ENCODE results near the gene ZNF335. TPM values are rescaled to one million over a fixed set of nuclear protein-coding genes. Genes with fewer than 3 reads are reported as not detected.
"Not testable (repeated sequence)": the region's sequence is repeated elsewhere in the genome, so short reads cannot be mapped to it uniquely, and the experiment has no call there.

ZNF335 gene
- total RNA-seq, 1 donor from 2014 or later = 12.2 TPM

GRCh38 chr20:45910670-45911485 lies 61.1 kb downstream of the ZNF335 start:
- peak; percentile 95 for DNase-seq

DNA sequence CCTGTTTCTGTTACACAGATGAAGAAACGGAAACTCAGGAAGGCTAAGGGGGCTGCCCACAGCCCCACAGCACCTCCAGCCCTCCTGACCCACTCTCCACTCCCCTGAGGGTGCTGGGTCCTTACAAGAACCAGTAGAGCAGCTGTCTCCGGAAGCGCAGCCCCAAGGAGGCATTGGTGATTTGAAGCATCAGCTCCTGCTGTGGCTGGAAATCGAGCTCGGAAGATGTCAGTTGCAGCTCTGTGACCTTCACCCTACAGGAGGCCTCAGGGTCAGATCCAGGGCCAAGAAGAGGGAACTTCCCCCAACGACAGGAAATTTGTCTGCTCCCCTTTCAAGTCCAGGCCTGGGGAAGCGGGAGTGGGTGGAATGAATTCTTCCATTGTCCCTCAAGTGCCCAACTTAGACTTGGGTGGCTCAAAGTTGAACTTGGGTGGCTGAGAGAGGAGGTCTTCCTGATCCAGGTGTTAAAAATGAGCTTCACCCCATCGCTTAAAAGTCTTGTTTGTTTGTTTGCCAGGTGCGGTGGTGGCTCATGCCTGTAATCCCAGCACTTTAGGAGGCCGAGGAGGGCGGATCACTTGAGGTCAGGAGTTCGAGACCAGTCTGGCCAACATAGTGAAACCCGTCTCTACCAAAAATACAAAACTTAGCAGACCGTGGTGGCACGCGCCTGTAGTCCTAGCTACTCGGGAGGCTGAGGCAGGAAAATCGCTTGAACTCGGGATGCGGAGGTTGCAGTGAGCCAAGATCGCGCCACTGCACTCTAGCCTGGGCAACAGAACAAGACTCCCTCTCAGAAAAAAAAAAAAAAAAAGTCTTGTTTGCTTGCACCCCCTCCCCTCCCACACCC lies 62.0 kb downstream of the ZNF335 start:
- no peak for DNase-seq

- DNase-seq = no peak
These were observed 62.6 kb downstream of the ZNF335 start for GRCh38 chr20:45909336-45909808.

GRCh38 chr20:45908084-45908483 lies 63.9 kb downstream of the ZNF335 start:
- DNase-seq = no peak

DNA sequence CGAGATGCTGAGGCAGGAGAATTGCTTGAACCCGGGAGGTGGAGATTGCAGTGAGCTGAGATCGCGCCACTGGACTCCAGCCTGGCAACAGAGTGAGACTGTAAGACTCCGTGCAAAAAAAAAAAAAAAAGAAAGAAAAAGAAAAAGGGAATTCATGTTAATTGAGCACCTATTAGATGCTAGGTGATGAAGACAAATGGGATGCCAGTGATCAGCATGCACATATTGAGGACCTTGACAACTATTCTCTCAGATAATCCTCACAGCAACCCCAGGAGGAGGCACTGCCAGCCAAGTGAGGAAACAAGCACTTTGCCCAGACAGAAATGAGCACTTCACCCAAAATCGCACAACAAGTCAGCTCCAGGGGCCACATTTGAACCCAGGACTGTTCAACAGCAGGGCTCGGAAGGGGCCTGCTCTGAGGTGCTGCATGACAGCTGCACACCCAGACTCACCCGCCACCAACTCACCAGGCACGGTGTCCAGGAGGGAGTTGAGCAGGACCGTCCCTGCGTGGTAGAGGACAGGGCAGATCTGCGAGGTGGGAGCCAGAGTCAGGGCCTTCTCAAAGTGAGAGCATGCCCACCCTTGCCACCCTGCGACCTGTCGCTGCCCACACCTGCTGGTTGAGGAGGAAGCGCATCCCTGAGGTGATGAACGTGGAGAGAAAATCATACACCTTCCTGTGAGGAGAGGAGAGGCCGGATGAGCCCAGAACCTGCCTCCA lies 64.6 kb downstream of the ZNF335 start:
- no peak for DNase-seq

DNA sequence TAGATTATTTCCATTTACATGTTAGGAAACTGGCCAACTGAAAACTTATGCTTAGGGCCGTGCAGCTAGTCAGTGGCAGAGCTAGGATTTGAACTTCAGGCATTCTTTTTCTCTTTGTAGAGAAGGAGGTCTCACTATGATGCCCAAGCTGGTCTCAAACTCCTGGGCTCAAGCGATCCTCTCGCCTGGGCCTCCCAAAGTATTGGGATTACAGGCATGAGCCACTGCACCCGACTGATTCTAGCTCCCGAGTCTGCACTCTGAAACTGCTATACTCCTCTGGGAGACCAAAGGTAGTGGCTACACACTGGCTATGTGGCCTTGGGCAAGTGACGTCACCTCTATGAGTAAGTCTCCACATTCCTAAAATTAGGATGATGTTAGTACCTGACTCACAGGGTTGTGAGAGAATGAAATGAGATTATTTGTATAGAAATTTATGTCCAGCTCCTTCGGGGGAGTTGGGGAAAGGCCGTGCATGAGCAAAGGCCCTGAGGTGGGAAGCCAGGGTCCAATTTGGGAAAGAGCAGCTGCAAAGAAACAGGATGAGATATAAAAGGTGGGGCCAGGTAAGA lies 66.4 kb downstream of the ZNF335 start:
- no peak for DNase-seq

DNA sequence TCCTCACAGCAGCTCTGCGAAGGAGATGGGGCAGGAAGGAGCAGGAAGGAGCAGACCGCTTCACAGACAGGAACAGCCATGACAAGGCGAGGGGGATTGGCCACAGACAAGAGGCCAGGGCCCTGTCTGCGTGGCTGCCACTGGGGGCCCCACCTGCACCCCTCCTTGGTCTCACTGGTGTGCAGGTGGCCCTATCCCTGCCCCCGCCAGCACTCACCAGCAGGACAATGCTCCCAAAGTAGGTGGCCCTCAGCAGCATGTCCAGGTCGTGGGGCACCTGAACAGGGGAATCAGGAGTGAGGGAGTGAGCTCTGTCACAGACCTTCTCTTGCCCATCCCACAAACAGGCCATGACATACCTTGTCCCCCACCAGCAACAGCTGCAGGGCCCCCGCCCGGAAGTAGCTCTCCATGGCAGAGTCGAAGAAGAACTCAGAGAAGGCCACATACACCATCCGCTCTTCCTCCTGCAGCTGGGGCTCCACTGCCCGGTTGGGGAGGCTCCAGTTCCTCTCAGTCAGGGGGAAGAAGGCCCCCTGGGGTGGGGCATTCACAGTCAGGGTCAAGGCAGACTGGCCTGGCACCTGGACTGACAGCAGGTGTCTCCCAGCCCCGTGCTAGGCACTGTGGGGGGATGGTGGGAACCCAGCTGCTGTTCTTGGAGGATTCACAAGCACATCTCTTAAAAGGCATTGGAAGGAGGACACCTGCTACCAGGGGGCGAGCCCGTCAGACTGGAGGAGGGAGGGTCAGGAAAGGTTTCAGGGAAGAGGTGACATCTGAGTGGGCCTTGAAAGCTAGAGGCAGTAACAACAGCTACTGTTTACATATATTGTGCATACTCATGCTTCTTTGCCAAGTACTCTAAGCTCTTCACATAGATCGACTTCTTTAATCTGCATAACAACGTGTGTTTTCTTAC lies 67.2 kb downstream of the ZNF335 start:
- DNase-seq = no peak

DNA sequence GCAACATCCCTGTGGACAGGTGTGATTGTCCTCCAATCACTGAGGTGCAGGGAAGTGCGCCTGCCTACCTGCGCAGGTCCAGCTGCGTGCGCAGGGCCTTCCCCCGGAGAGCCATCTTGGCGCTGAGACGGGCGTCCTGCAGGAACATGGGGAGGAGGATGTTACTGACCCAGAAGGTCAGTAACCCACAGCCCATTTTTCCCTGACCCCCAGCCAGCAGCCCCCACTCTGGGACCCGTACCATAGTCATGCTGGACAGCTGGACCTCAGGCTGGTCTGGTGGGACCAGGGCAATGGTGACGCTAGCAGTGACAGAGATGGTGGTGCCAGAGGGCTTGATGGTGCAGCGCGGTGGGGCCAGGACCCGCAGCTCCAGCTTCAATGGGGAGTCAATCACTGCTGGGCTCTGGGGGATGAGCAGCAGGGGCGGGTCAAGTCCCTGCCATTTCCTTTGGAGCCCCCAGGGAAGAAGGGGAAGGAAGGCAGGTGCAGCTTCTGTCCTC lies 69.8 kb downstream of the ZNF335 start:
- DNase-seq = no peak

DNA sequence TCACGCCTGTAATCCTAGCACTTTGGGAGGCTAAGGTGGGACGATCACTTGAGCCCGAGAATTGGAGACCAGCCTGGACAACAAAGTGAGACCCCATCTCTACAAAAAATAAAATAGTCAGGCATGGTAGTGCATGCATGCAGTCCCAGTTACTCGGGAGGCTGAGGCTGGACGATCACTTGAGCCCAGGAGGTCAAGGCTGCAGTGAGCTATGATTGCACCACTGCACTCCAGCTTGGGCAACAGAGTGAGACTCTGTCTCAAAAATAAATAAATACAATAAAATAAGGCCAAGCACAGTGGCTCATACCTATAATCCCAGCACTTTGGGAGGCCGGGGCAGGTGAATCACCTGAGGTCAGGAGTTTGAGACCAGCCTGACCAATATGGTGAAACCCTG lies 70.7 kb downstream of the ZNF335 start:
- not testable (repeated sequence) for DNase-seq

DNA sequence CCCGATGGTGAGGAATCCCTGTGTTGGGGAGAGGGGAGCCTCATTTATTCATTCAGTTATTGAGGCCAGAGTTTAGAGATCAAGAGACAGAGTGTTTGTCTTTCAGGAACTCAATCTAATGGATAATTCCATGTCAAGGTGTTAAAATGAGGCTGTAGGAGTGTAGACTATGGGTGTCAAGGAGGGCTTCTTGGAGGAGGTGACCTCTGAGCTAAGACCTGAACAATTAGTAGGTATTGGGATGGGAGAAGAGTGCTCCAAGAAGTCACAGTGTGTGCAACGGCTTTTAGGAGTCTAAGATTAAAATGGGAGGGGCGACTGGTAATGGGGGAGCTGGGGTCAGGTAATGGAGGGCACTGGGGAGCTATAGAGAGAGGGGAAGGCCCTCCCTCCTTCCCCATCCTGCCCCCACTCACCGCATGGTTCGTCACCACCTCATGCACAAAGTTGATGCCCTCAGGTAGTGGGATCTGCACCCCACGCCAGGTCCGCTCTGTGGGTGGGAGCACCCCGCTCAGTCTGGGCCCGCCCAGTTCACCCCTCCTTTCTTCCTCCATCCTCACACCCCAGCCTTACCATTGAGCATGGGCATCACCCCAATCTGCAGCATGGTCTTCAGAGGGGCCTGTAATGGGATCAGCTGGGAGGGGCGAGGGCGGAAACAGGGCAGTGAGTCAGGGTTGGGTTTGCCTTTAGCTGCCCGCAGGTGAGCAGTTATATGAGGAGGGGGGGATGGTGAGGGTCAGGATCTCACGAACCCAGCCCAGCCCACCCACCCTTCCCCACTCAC lies 72.8 kb downstream of the ZNF335 start:
- DNase-seq = no peak

Other genes starting within 250 kb of the ZNF335 start
- not detected for gene SPINT4, start 249.9 kb downstream of the ZNF335 start, total RNA-seq
- gene WFDC3, start 180.3 kb downstream of the ZNF335 start, total RNA-seq = 0.39 TPM
- 15.8 TPM for gene DNTTIP1, start 180.2 kb downstream of the ZNF335 start, total RNA-seq
- 11.9 TPM for gene UBE2C, start 159.6 kb downstream of the ZNF335 start, total RNA-seq
- 472 TPM for gene TNNC2, start 144.9 kb downstream of the ZNF335 start, total RNA-seq
- 22.8 TPM for gene SNX21, start 138.4 kb downstream of the ZNF335 start, total RNA-seq
- 15.8 TPM for gene ACOT8, start 114.8 kb downstream of the ZNF335 start, total RNA-seq
- gene ZSWIM3, start 114.6 kb downstream of the ZNF335 start, total RNA-seq = 3.6 TPM
- gene ZSWIM1, start 91.0 kb downstream of the ZNF335 start, total RNA-seq = 4.0 TPM
- 0.69 TPM for gene SPATA25, start 84.6 kb downstream of the ZNF335 start, total RNA-seq
- 2.9 TPM for gene NEURL2, start 81.0 kb downstream of the ZNF335 start, total RNA-seq
- 30.9 TPM for gene CTSA, start 80.9 kb downstream of the ZNF335 start, total RNA-seq
- 27.1 TPM for gene PLTP, start 60.0 kb downstream of the ZNF335 start, total RNA-seq
- gene PCIF1, start 37.5 kb downstream of the ZNF335 start, total RNA-seq = 13.5 TPM
- 5.1 TPM for gene MMP9, start 36.7 kb upstream of the ZNF335 start, total RNA-seq
- gene SLC12A5, start 57.0 kb upstream of the ZNF335 start, total RNA-seq = 0.69 TPM
- 10.8 TPM for gene NCOA5, start 117.8 kb upstream of the ZNF335 start, total RNA-seq
- 4.1 TPM for gene CD40, start 146.1 kb upstream of the ZNF335 start, total RNA-seq